ENCODE data around the gene VWA2. TPM values are rescaled to one million over a fixed set of nuclear protein-coding genes. Genes with fewer than 3 reads are reported as not detected.

The VWA2 gene
- total and polyA plus RNA-seq, 2 donors (not counting 3 experiments of a cell fraction or from before 2014, with no cell fraction given) = not detected

GRCh38 chr10:114309364-114309651 lies 70.3 kb downstream of the VWA2 start:
- Histone ChIP-seq H3K4me2 (ENCODE audit: insufficient read depth, low read length) (no peak overlapping the region), H3K4me1 (ENCODE audit: control insufficient read depth, extremely low read depth, insufficient read depth, low read length) (peaks cover 5% of the 10 kb centered on the region), H3K36me3 (ENCODE audit: control insufficient read depth in 2 of 2, extremely low read depth in 1 of 2, insufficient read depth in 2 of 2, low read length in 2 of 2) (no peaks in the 10 kb centered on the region), H3K27ac (ENCODE audit: insufficient read depth, low read depth, low read length) (no peak overlapping the region), H3K9me3 (replicated peaks; ENCODE audit: control insufficient read depth, insufficient read depth, low read length) (no peaks in the 10 kb centered on the region), H2AFZ (ENCODE audit: low read depth, low read length) (no peak overlapping the region), H3K27me3 (ENCODE audit: control insufficient read depth in 2 of 2, insufficient read depth in 2 of 2, low read length in 2 of 2) (peaks cover 2 to 5% of the 10 kb centered on the region in 2 experiments), H3K79me2 (ENCODE audit: control insufficient read depth, insufficient read depth, low read length) (no peaks in the 10 kb centered on the region), H3K9me1 (replicated peaks; ENCODE audit: control insufficient read depth, extremely low read depth, insufficient read depth, low read length) (no peaks in the 10 kb centered on the region), H3K4me3 (replicated peaks in 1 of 3; ENCODE audit: insufficient read depth in 1 of 3, low read depth in 1 of 3, low read length in 3 of 3) (no peak overlapping the region), H4K20me1 (replicated peaks; ENCODE audit: control insufficient read depth, extremely low read depth, insufficient read depth, low read length) (no peaks in the 10 kb centered on the region), H3K9ac (replicated peaks; ENCODE audit: extremely low read depth, insufficient read depth, low read length) (no peak overlapping the region)
- ChIA-PET POLR2A (no interaction called here), CTCF (interaction anchor here (1.0 to 1.1 kb wide), 2 partner anchors 162 to 217 kb away, joined by 3 read pairs; no protein-coding TSS in a partner anchor)
- BruUV-seq (replicated peaks) = no TSS peak
- no peak for DNase-seq (ENCODE audit: low read depth, low spot score)
- intact Hi-C loops (cut with micrococcal nuclease) (no loop called here), dilution Hi-C loops (cut with MboI; ENCODE audit: extremely low pct_ligation_motif_present, low sequenced_read_pairs) (no loop called here)
- no peak for FAIRE-seq
- no peak for TF ChIP-seq EZH2 (IDR thresholded peaks at IDR 0.05; ENCODE audit: borderline replicate concordance, low read depth, low read length, severe bottlenecking)
- no peak for TF ChIP-seq POLR2A (IDR thresholded peaks at IDR 0.05; ENCODE audit: low read depth, low read length)
- no peak for TF ChIP-seq FOS (IDR thresholded peaks at IDR 0.05; ENCODE audit: borderline replicate concordance, insufficient read depth, low read length)
- TF ChIP-seq JUN (IDR thresholded peaks at IDR 0.05; ENCODE audit: borderline replicate concordance, insufficient read depth, insufficient read length, low read depth) = no peak
- TF ChIP-seq MYC (IDR thresholded peaks at IDR 0.05; ENCODE audit: low read depth, low read length) = no peak

- no peak for FAIRE-seq
- no peaks in the 10 kb centered on the region for H3K9me3 ChIP-seq (replicated peaks; ENCODE audit: control insufficient read depth, insufficient read depth, low read length)
- CTCF ChIA-PET = no interaction called here
- no peaks in the 10 kb centered on the region for H3K4me1 ChIP-seq (ENCODE audit: control insufficient read depth, extremely low read depth, insufficient read depth, low read length)
- no peak overlapping the region for H3K4me3 ChIP-seq (replicated peaks in 1 of 3; ENCODE audit: insufficient read depth in 1 of 3, low read depth in 1 of 3, low read length in 3 of 3)
- no peak overlapping the region for H3K27ac ChIP-seq (ENCODE audit: insufficient read depth, low read depth, low read length)
- TF ChIP-seq POLR2A (IDR thresholded peaks at IDR 0.05; ENCODE audit: low read depth, low read length) (no peak), EZH2 (IDR thresholded peaks at IDR 0.05; ENCODE audit: borderline replicate concordance, low read depth, low read length, severe bottlenecking) (no peak), CTCF (IDR thresholded peaks at IDR 0.05; ENCODE audit: extremely low read depth in 1 of 2, insufficient read depth in 1 of 2, low read depth in 1 of 2, low read length in 2 of 2) (no peak), GATA2 (IDR thresholded peaks at IDR 0.05; ENCODE audit: insufficient read depth, insufficient read length, low read depth, low read length) (no peak), POLR2AphosphoS5 (IDR thresholded peaks at IDR 0.05; ENCODE audit: insufficient read depth, low read depth, low read length) (no peak), MYC (IDR thresholded peaks at IDR 0.05; ENCODE audit: low read depth, low read length) (no peak), FOS (IDR thresholded peaks at IDR 0.05; ENCODE audit: borderline replicate concordance, insufficient read depth, low read length) (no peak), JUN (IDR thresholded peaks at IDR 0.05; ENCODE audit: borderline replicate concordance, insufficient read depth, insufficient read length, low read depth) (no peak), MAX (IDR thresholded peaks at IDR 0.05; ENCODE audit: insufficient read depth, insufficient read length) (no peak)
- DNase-seq (ENCODE audit: low read depth, low spot score) = no peak
- H4K20me1 ChIP-seq (replicated peaks; ENCODE audit: control insufficient read depth, extremely low read depth, insufficient read depth, low read length) = no peaks in the 10 kb centered on the region
- intact Hi-C loops (cut with micrococcal nuclease) = no loop called here
- no peaks in the 10 kb centered on the region for H3K9me1 ChIP-seq (replicated peaks; ENCODE audit: control insufficient read depth, extremely low read depth, insufficient read depth, low read length)
- H3K79me2 ChIP-seq (ENCODE audit: control insufficient read depth, insufficient read depth, low read length) = no peaks in the 10 kb centered on the region
- no peaks in the 10 kb centered on the region for H3K36me3 ChIP-seq (ENCODE audit: control insufficient read depth in 2 of 2, extremely low read depth in 1 of 2, insufficient read depth in 2 of 2, low read length in 2 of 2)
- no peak overlapping the region for H3K9ac ChIP-seq (replicated peaks; ENCODE audit: extremely low read depth, insufficient read depth, low read length)
- H3K4me2 ChIP-seq (ENCODE audit: insufficient read depth, low read length) = no peak overlapping the region
- H2AFZ ChIP-seq (ENCODE audit: low read depth, low read length) = no peak overlapping the region
- H3K27me3 ChIP-seq (ENCODE audit: control insufficient read depth in 2 of 2, insufficient read depth in 2 of 2, low read length in 2 of 2) = peaks cover 2 to 5% of the 10 kb centered on the region in 2 experiments
- dilution Hi-C loops (cut with MboI; ENCODE audit: extremely low pct_ligation_motif_present, low sequenced_read_pairs) = no loop called here
- POLR2A ChIA-PET = no interaction called here
- BruUV-seq (replicated peaks) = no TSS peak
These were observed 71.3 kb downstream of the VWA2 start for GRCh38 chr10:114310346-114310745.
